HG02798 (cell line): ENCODE measurements around the gene IP6K2.
"Not testable (repeated sequence)": the region's sequence is repeated elsewhere in the genome, so short reads cannot be mapped to it uniquely, and the experiment has no call there.

Experiments
- ATAC-seq: cut with Tn5 transposase; IDR thresholded peaks from one replicate; pipeline ENCODE4 v1.9.1; 2021; ENCODE audit warnings: mild to moderate bottlenecking; ENCODE audit not compliant: unreplicated experiment, poor library complexity

IP6K2 gene, protein sequence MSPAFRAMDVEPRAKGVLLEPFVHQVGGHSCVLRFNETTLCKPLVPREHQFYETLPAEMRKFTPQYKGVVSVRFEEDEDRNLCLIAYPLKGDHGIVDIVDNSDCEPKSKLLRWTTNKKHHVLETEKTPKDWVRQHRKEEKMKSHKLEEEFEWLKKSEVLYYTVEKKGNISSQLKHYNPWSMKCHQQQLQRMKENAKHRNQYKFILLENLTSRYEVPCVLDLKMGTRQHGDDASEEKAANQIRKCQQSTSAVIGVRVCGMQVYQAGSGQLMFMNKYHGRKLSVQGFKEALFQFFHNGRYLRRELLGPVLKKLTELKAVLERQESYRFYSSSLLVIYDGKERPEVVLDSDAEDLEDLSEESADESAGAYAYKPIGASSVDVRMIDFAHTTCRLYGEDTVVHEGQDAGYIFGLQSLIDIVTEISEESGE

DNA sequence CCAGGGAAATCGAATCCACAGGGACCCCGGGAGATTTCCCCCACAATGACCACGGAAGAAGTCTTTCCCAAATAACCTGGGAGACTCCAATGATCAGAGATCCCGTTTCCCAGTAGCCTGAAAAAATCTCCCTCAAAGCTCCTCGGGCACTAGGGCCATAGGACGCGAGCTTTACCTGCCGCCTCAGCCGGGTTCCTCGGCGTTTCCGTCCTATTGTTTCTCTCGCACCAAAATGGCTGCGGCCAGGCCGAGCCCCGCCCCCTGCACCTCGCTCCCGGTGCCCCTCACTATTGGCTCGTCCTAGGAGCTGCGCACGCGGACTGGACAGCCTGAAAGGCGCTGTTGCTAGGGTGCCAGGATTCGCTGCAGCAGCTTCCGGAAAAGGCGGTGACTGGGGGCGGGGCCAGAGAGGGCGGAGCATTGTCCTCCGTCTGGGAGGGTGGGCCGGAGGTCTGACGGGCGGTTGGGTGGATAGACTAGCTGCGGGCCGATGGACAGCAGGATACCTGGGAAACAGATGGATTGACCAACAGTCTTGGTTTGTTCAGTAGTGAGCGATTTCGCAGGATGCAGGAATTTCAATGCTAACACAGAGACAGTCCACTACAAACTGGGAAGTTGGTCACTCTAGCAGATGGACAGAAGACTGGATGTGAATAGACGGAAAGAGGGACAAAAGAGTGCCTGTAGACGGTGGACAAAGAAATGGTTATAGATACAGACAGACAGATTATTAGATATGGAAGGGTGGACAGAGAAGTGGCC, at the start of gene IP6K2:
IP6K2 (minus strand) TSS at position 240 of the 765 bp plus-strand sequence. CDS start 21,930 bp downstream, outside the sequence.
- peak; percentile 99 for ATAC-seq

DNA sequence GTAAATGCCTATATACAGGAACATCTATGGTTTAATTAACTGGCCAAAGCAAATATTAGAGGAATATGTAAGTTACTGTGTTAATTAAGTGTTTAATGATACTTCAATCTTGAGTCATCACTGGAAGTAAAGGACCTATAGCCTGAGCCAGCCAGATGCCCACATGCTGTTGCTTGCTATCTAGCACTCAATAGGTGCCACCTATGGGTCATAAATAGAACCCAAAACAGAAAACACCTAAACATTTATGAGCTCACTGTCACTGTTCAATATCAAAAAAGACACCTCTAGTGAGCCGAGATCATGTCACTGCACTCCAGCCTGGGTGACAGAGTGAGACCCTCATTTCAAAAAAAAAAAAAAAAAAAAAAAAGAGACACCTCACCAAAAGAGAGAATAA, 48.4 kb upstream of the IP6K2 start:
- no peak for ATAC-seq

DNA sequence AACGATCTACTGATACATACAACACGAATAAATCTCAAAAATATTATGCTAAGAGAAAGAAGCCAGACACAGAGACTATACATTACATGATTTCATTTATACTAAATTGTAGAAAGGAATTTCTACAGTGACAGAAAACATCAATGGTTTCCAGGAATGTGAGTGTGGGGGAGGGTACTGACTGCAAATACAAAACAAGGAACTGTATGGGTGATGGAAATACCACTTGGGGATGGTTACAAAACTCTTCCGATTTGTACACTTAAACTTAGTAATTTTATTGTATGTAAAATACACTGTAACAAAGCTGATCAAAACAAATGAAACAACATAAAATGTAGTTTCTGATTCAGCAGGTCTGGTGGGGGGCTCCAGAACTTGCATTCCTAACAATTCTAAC, 45.8 kb upstream of the IP6K2 start:
- no peak for ATAC-seq

DNA sequence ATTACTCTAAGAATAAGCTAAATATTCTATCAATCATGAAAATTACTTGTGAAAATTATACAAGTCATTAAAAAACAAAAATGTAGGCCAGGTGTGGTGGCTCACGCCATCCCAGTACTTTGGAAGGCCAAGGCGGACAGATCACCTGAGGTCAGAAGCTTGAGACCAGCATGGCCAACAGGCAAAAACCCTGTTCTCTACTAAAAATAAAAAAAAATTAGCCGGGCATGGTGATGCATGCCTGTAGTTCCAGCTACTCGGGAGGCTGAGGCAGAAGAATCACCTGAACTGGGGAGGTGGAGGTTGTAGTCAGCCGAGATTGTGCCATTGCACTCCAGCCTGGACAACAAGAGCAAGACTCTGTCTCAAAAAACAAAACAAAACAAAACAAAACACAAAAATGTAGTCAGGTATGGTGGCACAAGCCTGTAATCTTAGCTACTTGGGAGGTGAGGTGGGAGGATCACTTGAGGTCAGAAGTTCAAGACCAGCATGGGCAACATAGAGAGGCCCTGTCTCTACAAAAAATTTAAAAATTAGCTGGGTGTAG, 43.0 kb upstream of the IP6K2 start:
- ATAC-seq, result not testable (repeated sequence)

GRCh38 chr3:48759531-48759930, 42.5 kb upstream of the IP6K2 start:
- ATAC-seq, result not testable (repeated sequence)

- no peak for ATAC-seq
These were observed 42.0 kb upstream of the IP6K2 start for GRCh38 chr3:48759071-48759470.

- ATAC-seq, result no peak
These were observed 39.6 kb upstream of the IP6K2 start for GRCh38 chr3:48756640-48757039.

GRCh38 chr3:48750856-48751255, 33.8 kb upstream of the IP6K2 start:
- no peak for ATAC-seq

- no peak for ATAC-seq
These were observed 31.7 kb upstream of the IP6K2 start for GRCh38 chr3:48748754-48749153.

DNA sequence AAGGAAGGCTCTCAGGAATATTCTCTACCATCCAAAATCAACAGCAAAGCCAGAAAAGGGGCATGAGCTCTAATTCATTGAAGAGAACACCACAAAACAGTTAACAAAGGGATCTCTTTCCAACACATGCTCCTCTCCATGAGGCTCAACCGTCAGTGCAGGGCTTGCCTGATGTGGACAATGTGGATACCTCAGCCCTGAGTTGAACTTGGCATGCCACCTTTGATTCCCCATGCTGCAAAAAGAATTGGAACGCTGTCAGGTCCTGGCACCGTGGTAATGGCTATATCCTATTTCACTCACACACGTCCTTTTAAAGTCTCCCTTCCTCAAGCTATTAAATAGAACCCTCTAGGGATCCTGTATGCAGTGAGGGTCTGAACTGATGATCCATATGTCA, 30.7 kb upstream of the IP6K2 start:
- ATAC-seq, result no peak

DNA sequence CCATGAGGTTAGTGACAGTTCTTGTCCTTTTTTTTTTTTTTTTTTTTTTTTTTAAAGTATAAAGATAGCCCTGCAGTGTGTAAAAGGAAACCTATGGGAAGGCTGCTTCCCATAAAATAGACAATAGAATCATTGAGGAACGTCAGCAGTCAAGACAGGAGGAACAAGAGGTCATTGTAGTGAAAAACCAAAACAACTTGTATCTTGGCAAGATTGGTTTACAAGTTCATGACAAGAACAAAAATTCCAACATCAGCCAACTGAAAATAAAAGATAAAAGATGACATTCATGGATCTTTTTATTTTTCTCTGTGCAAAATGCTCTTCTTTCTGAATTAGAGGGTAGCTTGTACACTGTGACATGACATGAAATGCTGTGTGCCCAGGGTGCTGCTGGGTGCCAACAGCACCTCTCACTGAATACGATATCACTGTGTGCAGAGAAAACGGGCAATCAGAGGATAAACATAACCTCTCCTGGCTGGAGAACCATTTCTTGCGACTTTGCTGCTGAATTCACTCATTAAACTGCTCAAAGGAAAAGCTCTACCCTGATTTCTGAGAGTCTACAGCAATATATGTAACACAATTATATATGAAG, 30.1 kb upstream of the IP6K2 start:
- ATAC-seq, result no peak

- no peak for ATAC-seq
These were observed 26.8 kb upstream of the IP6K2 start for GRCh38 chr3:48743773-48744172.

GRCh38 chr3:48741226-48741625, 24.2 kb upstream of the IP6K2 start:
- not testable (repeated sequence) for ATAC-seq

DNA sequence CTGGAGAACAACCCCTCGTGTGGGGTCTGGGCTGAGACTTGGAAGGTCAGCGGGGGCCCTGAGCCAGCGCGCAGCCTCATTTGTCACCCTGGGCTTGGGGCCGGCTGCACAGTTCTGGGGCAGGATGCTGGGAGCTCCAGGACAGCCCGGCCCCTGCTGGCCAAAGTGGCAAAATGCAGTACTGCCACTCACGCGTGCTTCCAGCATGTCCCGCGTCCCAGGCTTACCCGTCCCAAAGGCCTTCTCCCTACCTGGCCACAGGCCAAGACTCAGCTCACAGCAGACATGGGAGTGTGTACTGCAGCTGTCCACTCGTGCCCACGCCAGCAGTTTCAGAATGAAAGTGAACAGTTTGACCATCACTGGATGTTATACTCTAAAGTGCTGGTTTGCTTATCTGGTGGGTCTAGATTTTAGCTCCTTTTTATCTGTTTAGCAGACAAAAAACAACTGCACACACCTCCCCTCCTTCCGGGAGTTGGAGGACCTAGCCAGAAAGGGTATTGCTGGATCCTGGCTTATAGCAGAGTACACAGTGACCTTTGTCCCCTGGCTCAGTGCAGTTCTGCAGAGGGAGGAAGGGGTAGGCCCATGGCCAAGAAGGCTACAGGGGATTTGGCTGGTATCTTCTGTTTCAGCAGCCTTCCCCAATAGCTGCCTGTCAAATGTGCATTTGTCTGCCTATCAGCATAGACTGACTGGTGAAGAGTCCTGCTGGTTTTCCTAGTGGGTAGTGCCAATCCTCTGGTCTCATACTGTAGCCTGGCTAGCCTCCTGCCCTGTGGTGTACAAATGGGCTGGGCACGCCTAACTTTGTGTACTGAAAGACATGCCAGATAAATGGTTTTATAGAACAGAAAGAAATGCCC, 23.2 kb upstream of the IP6K2 start:
- ATAC-seq, result peak; percentile 80

DNA sequence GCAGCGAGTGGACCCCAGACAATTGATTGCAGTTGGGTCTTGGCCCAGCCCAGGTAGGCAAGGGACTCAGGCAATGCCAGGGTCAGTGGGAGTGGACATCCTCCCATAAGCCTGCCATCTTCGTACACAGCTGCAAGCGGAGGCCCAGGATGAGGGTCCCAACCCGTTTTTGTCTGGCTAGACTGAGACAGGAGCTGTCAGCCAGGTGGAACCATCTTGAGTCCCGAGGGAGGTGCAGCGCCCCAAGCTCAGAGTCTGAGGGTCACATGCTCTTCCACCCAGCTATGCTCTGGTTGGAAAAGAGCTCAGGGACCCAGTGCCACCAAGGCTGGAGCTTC, 22.6 kb upstream of the IP6K2 start:
- peak; percentile 19 for ATAC-seq

GRCh38 chr3:48738926-48739616, 22.1 kb upstream of the IP6K2 start:
- ATAC-seq, result no peak

- no peak for ATAC-seq
These were observed 21.1 kb upstream of the IP6K2 start for GRCh38 chr3:48738144-48738536.

DNA sequence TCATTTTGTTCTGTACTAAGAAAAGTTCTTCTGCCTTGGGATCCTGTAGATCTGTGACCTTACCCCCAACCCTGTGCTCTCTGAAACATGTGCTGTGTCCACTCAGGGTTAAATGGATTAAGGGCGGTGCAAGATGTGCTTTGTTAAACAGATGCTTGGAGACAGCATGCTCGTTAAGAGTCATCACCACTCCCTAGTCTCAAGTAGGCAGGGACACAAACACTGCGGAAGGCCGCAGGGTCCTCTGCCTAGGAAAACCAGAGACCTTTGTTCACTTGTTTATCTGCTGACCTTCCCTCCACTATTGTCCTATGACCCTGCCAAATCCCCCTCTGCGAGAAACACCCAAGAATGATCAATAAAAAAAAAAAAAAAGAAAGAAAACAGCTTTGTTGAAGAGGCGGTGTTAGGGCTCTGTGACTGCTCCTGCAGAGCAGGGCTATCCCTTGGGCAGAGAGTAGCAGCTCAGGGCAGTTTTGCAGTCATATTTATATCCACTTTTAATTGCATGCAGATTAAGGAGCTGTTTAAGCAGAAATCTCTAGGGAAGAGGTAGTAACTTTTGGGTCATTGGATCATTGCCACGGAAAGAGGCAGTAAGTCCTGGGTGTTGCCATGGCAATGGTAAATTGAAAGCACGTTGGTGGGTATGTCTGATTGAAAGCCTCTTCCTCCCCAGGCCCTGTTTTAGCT, 18.2 kb upstream of the IP6K2 start:
- ATAC-seq, result not testable (repeated sequence)

- not testable (repeated sequence) for ATAC-seq
These were observed 17.5 kb upstream of the IP6K2 start for GRCh38 chr3:48734541-48734940.
